ENCODE results near the gene TREM2. TPM values are rescaled to one million over a fixed set of nuclear protein-coding genes. Genes with fewer than 3 reads are reported as not detected.

TREM2 gene
- total RNA-seq, 2 donors from 2014 or later, result not detected

GRCh38 chr6:41160933-41161332, 2.0 kb downstream of the TREM2 start:
- TF ChIP-seq, protein P1, sequence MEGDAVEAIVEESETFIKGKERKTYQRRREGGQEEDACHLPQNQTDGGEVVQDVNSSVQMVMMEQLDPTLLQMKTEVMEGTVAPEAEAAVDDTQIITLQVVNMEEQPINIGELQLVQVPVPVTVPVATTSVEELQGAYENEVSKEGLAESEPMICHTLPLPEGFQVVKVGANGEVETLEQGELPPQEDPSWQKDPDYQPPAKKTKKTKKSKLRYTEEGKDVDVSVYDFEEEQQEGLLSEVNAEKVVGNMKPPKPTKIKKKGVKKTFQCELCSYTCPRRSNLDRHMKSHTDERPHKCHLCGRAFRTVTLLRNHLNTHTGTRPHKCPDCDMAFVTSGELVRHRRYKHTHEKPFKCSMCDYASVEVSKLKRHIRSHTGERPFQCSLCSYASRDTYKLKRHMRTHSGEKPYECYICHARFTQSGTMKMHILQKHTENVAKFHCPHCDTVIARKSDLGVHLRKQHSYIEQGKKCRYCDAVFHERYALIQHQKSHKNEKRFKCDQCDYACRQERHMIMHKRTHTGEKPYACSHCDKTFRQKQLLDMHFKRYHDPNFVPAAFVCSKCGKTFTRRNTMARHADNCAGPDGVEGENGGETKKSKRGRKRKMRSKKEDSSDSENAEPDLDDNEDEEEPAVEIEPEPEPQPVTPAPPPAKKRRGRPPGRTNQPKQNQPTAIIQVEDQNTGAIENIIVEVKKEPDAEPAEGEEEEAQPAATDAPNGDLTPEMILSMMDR (conservative IDR thresholded peaks at IDR 0.05), result no peak
- no peaks in the 10 kb centered on the region for H3K27me3 ChIP-seq (ENCODE audit: control insufficient read depth, insufficient read depth, low read length, poor library complexity, severe bottlenecking)
- peaks cover 13% of the 10 kb centered on the region for H3K27me3 Mint-ChIP-seq (ENCODE audit: insufficient read depth)
- H3K4me3 Mint-ChIP-seq, result no peak overlapping the region
- no peaks in the 10 kb centered on the region for H3K36me3 ChIP-seq (ENCODE audit: control insufficient read depth, insufficient read depth, low read length)
- H3K9ac ChIP-seq (ENCODE audit: extremely low read depth, low read length, poor library complexity, severe bottlenecking), result no peak overlapping the region
- no peaks in the 10 kb centered on the region for H3K4me1 ChIP-seq (ENCODE audit: control insufficient read depth, insufficient read depth, low read length)
- H3K27ac Mint-ChIP-seq, result no peak overlapping the region
- H3K4me3 ChIP-seq (ENCODE audit: low read length), result no peak overlapping the region
- H3K27ac ChIP-seq (ENCODE audit: low read depth, low read length), result no peak overlapping the region
- 83 to 86% methylated on average over 1 to 3 of the region's 3 CpGs for WGBS, 2 experiments (ENCODE audit: insufficient coverage in 1 of 2, insufficient read length in 1 of 2)
- no peaks in the 10 kb centered on the region for H3K9me3 Mint-ChIP-seq
- no peaks in the 10 kb centered on the region for H3K36me3 Mint-ChIP-seq (ENCODE audit: low read depth)
- H3K9me3 ChIP-seq (ENCODE audit: control insufficient read depth, low read length), result no peaks in the 10 kb centered on the region
- no peaks in the 10 kb centered on the region for H3K4me1 Mint-ChIP-seq
- DNase-seq, result no peak

DNA sequence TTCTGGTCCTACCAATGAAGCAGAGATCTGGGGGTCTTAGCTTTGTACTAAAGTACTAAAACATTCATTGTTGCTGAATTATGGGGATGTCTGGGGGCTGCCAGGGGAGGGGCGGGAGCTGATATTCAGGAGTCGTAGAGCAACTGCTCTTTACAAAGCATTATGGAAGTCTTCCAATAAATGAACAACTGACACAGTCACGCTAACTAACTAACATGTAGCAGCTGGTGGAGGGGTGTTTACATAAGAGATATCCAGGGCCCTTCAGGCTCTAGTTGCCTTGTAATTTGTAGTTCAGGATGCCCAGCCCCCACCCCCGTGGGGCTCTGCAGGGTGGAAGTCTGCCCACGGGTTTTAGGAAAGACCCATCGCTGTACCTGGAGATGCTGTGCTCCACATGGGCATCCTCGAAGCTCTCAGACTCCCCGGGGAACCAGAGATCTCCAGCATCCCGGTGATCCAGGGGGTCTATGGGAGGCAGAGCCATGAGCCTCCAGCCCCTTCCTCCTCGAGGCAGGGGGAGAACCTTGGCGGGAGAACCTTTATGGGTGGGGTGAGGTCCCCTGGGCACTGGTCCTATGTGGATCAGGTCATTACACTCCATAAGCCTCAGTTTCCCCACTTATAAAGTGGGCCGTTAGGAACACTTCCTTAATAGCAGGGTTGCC, 3.4 kb downstream of the TREM2 start:
- Mint-ChIP-seq H3K9me3 (no peaks in the 10 kb centered on the region), H3K27ac (no peak overlapping the region), H3K27me3 (ENCODE audit: insufficient read depth) (peaks cover 13% of the 10 kb centered on the region), H3K4me1 (peaks cover 8% of the 10 kb centered on the region), H3K4me3 (no peak overlapping the region), H3K36me3 (ENCODE audit: low read depth) (no peaks in the 10 kb centered on the region)
- 93 to 97% methylated on average over 5 to 12 of the region's 12 CpGs for WGBS, 2 experiments (ENCODE audit: insufficient coverage in 1 of 2, insufficient read length in 1 of 2)
- TF ChIP-seq, protein P1 (conservative IDR thresholded peaks at IDR 0.05), result no peak
- H3K9me3 ChIP-seq (ENCODE audit: control insufficient read depth, low read length), result no peaks in the 10 kb centered on the region
- no peak for DNase-seq
- H3K4me3 ChIP-seq (ENCODE audit: low read length), result no peak overlapping the region
- no peaks in the 10 kb centered on the region for H3K36me3 ChIP-seq (ENCODE audit: control insufficient read depth, insufficient read depth, low read length)
- H3K27ac ChIP-seq (ENCODE audit: low read depth, low read length), result no peak overlapping the region
- no peaks in the 10 kb centered on the region for H3K27me3 ChIP-seq (ENCODE audit: control insufficient read depth, insufficient read depth, low read length, poor library complexity, severe bottlenecking)
- H3K4me1 ChIP-seq (ENCODE audit: control insufficient read depth, insufficient read depth, low read length), result no peaks in the 10 kb centered on the region
- H3K9ac ChIP-seq (ENCODE audit: extremely low read depth, low read length, poor library complexity, severe bottlenecking), result no peak overlapping the region

GRCh38 chr6:41157323-41157722, 5.6 kb downstream of the TREM2 start:
- Mint-ChIP-seq H3K9me3 (no peaks in the 10 kb centered on the region), H3K4me3 (no peak overlapping the region), H3K27me3 (ENCODE audit: insufficient read depth) (peaks cover 13% of the 10 kb centered on the region), H3K36me3 (ENCODE audit: low read depth) (no peaks in the 10 kb centered on the region), H3K27ac (no peak overlapping the region), H3K4me1 (peaks cover 20% of the 10 kb centered on the region)
- Histone ChIP-seq H3K4me3 (ENCODE audit: low read length) (no peak overlapping the region), H3K4me1 (ENCODE audit: control insufficient read depth, insufficient read depth, low read length) (peaks cover 3% of the 10 kb centered on the region), H3K27me3 (ENCODE audit: control insufficient read depth, insufficient read depth, low read length, poor library complexity, severe bottlenecking) (no peaks in the 10 kb centered on the region), H3K36me3 (ENCODE audit: control insufficient read depth, insufficient read depth, low read length) (no peaks in the 10 kb centered on the region), H3K9me3 (ENCODE audit: control insufficient read depth, low read length) (no peaks in the 10 kb centered on the region), H3K9ac (ENCODE audit: extremely low read depth, low read length, poor library complexity, severe bottlenecking) (no peak overlapping the region), H3K27ac (ENCODE audit: low read depth, low read length) (no peak overlapping the region)
- WGBS, 2 experiments (ENCODE audit: insufficient coverage in 1 of 2, insufficient read length in 1 of 2), result 72 to 92% methylated on average over 4 to 5 of the region's 5 CpGs
- no peak for DNase-seq
- TF ChIP-seq, protein P1 (conservative IDR thresholded peaks at IDR 0.05), result no peak

Measured in endodermal cell (in vitro differentiated cells).